ENCODE data around the gene RASL10A. TPM values are rescaled to one million over a fixed set of nuclear protein-coding genes. Genes with fewer than 3 reads are reported as not detected.

The RASL10A gene
- total and polyA plus RNA-seq, 5 donors from 2014 or later: not detected

- peak overlapping the region in 2 of 3 donors; percentile 16 to 84 for H3K27ac Mint-ChIP-seq
- ATAC-seq (ENCODE audit: low read depth in 2 of 2) (no peak), DNase-seq (no peak)
- no peaks in the 10 kb centered on the region for H3K4me1 Mint-ChIP-seq
- Histone ChIP-seq H3K4me3 (ENCODE audit: low read depth, low read length) (no peak overlapping the region), H3K36me3 (ENCODE audit: control insufficient read depth, insufficient read depth, low read length) (peaks cover 82% of the 10 kb centered on the region), H3K9me3 (ENCODE audit: control insufficient read depth in 2 of 2, low read length in 2 of 2) (no peaks in the 10 kb centered on the region), H3K27me3 (ENCODE audit: control insufficient read depth, insufficient read depth, low read length) (no peaks in the 10 kb centered on the region), H3K27ac (ENCODE audit: insufficient read depth, low read length, poor library complexity, severe bottlenecking) (no peak overlapping the region), H3K4me1 (ENCODE audit: control insufficient read depth, insufficient read depth, low read length, poor library complexity, severe bottlenecking) (no peaks in the 10 kb centered on the region)
- H3K36me3 Mint-ChIP-seq: peaks cover 47% of the 10 kb centered on the region
- H3K4me3 Mint-ChIP-seq: no peak overlapping the region
- no peaks in the 10 kb centered on the region for H3K27me3 Mint-ChIP-seq
- H3K9me3 Mint-ChIP-seq: no peaks in the 10 kb centered on the region
These were observed 27.2 kb upstream of the RASL10A start for GRCh38 chr22:29342577-29343312.

- Mint-ChIP-seq H3K36me3 (peaks cover 42% of the 10 kb centered on the region), H3K27me3 (no peaks in the 10 kb centered on the region), H3K4me1 (no peaks in the 10 kb centered on the region), H3K9me3 (no peaks in the 10 kb centered on the region), H3K27ac (no peak overlapping the region), H3K4me3 (no peak overlapping the region)
- Histone ChIP-seq H3K9me3 (ENCODE audit: control insufficient read depth in 2 of 2, low read length in 2 of 2) (no peaks in the 10 kb centered on the region), H3K4me3 (ENCODE audit: low read depth, low read length) (no peak overlapping the region), H3K27ac (ENCODE audit: insufficient read depth, low read length, poor library complexity, severe bottlenecking) (no peak overlapping the region), H3K4me1 (ENCODE audit: control insufficient read depth, insufficient read depth, low read length, poor library complexity, severe bottlenecking) (no peaks in the 10 kb centered on the region), H3K27me3 (ENCODE audit: control insufficient read depth, insufficient read depth, low read length) (no peaks in the 10 kb centered on the region), H3K36me3 (ENCODE audit: control insufficient read depth, insufficient read depth, low read length) (peaks cover 81% of the 10 kb centered on the region)
- no peak for DNase-seq
- no peak for ATAC-seq (ENCODE audit: low read depth in 2 of 2)
These were observed 26.7 kb upstream of the RASL10A start for GRCh38 chr22:29342177-29342576.

GRCh38 chr22:29341849-29342127 lies 26.3 kb upstream of the RASL10A start:
- Histone ChIP-seq H3K27ac (ENCODE audit: insufficient read depth, low read length, poor library complexity, severe bottlenecking) (no peak overlapping the region), H3K4me1 (ENCODE audit: control insufficient read depth, insufficient read depth, low read length, poor library complexity, severe bottlenecking) (no peaks in the 10 kb centered on the region), H3K27me3 (ENCODE audit: control insufficient read depth, insufficient read depth, low read length) (no peaks in the 10 kb centered on the region), H3K9me3 (ENCODE audit: control insufficient read depth in 2 of 2, low read length in 2 of 2) (no peaks in the 10 kb centered on the region), H3K4me3 (ENCODE audit: low read depth, low read length) (no peak overlapping the region), H3K36me3 (ENCODE audit: control insufficient read depth, insufficient read depth, low read length) (peaks cover 82% of the 10 kb centered on the region)
- H3K4me3 Mint-ChIP-seq: peak overlapping the region in 1 of 4 donors; percentile 24
- H3K9me3 Mint-ChIP-seq: no peaks in the 10 kb centered on the region
- no peak for ATAC-seq (ENCODE audit: low read depth in 2 of 2)
- peaks cover 44% of the 10 kb centered on the region for H3K36me3 Mint-ChIP-seq
- H3K27ac Mint-ChIP-seq: no peak overlapping the region
- no peaks in the 10 kb centered on the region for H3K27me3 Mint-ChIP-seq
- H3K4me1 Mint-ChIP-seq: no peaks in the 10 kb centered on the region
- DNase-seq: no peak

- Mint-ChIP-seq H3K27ac (no peak overlapping the region), H3K36me3 (peaks cover 43% of the 10 kb centered on the region), H3K27me3 (no peaks in the 10 kb centered on the region), H3K4me3 (no peak overlapping the region), H3K9me3 (no peaks in the 10 kb centered on the region), H3K4me1 (no peaks in the 10 kb centered on the region)
- no peak overlapping the region for H3K27ac ChIP-seq (ENCODE audit: insufficient read depth, low read length, poor library complexity, severe bottlenecking)
- no peak overlapping the region for H3K4me3 ChIP-seq (ENCODE audit: low read depth, low read length)
- ATAC-seq (ENCODE audit: low read depth in 2 of 2) (no peak), DNase-seq (no peak)
- H3K4me1 ChIP-seq (ENCODE audit: control insufficient read depth, insufficient read depth, low read length, poor library complexity, severe bottlenecking): no peaks in the 10 kb centered on the region
- H3K36me3 ChIP-seq (ENCODE audit: control insufficient read depth, insufficient read depth, low read length): peaks cover 79% of the 10 kb centered on the region
- no peaks in the 10 kb centered on the region for H3K9me3 ChIP-seq (ENCODE audit: control insufficient read depth in 2 of 2, low read length in 2 of 2)
- H3K27me3 ChIP-seq (ENCODE audit: control insufficient read depth, insufficient read depth, low read length): no peaks in the 10 kb centered on the region
These were observed 25.8 kb upstream of the RASL10A start for GRCh38 chr22:29341056-29341848.

- Mint-ChIP-seq H3K36me3 (peaks cover 50% of the 10 kb centered on the region), H3K27me3 (no peaks in the 10 kb centered on the region), H3K9me3 (no peaks in the 10 kb centered on the region), H3K4me3 (no peak overlapping the region), H3K27ac (no peak overlapping the region), H3K4me1 (no peaks in the 10 kb centered on the region)
- H3K36me3 ChIP-seq (ENCODE audit: control insufficient read depth, insufficient read depth, low read length): peaks cover 79% of the 10 kb centered on the region
- H3K27ac ChIP-seq (ENCODE audit: insufficient read depth, low read length, poor library complexity, severe bottlenecking): no peak overlapping the region
- H3K4me1 ChIP-seq (ENCODE audit: control insufficient read depth, insufficient read depth, low read length, poor library complexity, severe bottlenecking): no peaks in the 10 kb centered on the region
- DNase-seq (no peak), ATAC-seq (ENCODE audit: low read depth in 2 of 2) (no peak)
- no peaks in the 10 kb centered on the region for H3K27me3 ChIP-seq (ENCODE audit: control insufficient read depth, insufficient read depth, low read length)
- H3K4me3 ChIP-seq (ENCODE audit: low read depth, low read length): no peak overlapping the region
- H3K9me3 ChIP-seq (ENCODE audit: control insufficient read depth in 2 of 2, low read length in 2 of 2): no peaks in the 10 kb centered on the region
These were observed 25.1 kb upstream of the RASL10A start for GRCh38 chr22:29340566-29340965.

GRCh38 chr22:29339381-29340235 lies 24.1 kb upstream of the RASL10A start:
- Histone ChIP-seq H3K27ac (ENCODE audit: insufficient read depth, low read length, poor library complexity, severe bottlenecking) (no peak overlapping the region), H3K9me3 (ENCODE audit: control insufficient read depth in 2 of 2, low read length in 2 of 2) (no peaks in the 10 kb centered on the region), H3K27me3 (ENCODE audit: control insufficient read depth, insufficient read depth, low read length) (no peaks in the 10 kb centered on the region), H3K4me1 (ENCODE audit: control insufficient read depth, insufficient read depth, low read length, poor library complexity, severe bottlenecking) (no peaks in the 10 kb centered on the region), H3K4me3 (ENCODE audit: low read depth, low read length) (no peak overlapping the region), H3K36me3 (ENCODE audit: control insufficient read depth, insufficient read depth, low read length) (peaks cover 86% of the 10 kb centered on the region)
- H3K27ac Mint-ChIP-seq: peak overlapping the region in 2 of 3 donors; percentile 38 to 62
- no peaks in the 10 kb centered on the region for H3K27me3 Mint-ChIP-seq
- H3K9me3 Mint-ChIP-seq: no peaks in the 10 kb centered on the region
- no peak overlapping the region for H3K4me3 Mint-ChIP-seq
- ATAC-seq (ENCODE audit: low read depth in 2 of 2) (no peak), DNase-seq (no peak)
- no peaks in the 10 kb centered on the region for H3K4me1 Mint-ChIP-seq
- peaks cover 59% of the 10 kb centered on the region for H3K36me3 Mint-ChIP-seq

- H3K27ac ChIP-seq (ENCODE audit: insufficient read depth, low read length, poor library complexity, severe bottlenecking): no peak overlapping the region
- H3K27ac Mint-ChIP-seq: peak overlapping the region in 2 of 3 donors; percentile 52 to 62
- H3K4me3 ChIP-seq (ENCODE audit: low read depth, low read length): no peak overlapping the region
- no peaks in the 10 kb centered on the region for H3K4me1 ChIP-seq (ENCODE audit: control insufficient read depth, insufficient read depth, low read length, poor library complexity, severe bottlenecking)
- H3K27me3 Mint-ChIP-seq: no peaks in the 10 kb centered on the region
- no peaks in the 10 kb centered on the region for H3K9me3 ChIP-seq (ENCODE audit: control insufficient read depth in 2 of 2, low read length in 2 of 2)
- H3K4me1 Mint-ChIP-seq: no peaks in the 10 kb centered on the region
- no peaks in the 10 kb centered on the region for H3K9me3 Mint-ChIP-seq
- DNase-seq (no peak), ATAC-seq (ENCODE audit: low read depth in 2 of 2) (no peak)
- no peaks in the 10 kb centered on the region for H3K27me3 ChIP-seq (ENCODE audit: control insufficient read depth, insufficient read depth, low read length)
- peaks cover 85% of the 10 kb centered on the region for H3K36me3 ChIP-seq (ENCODE audit: control insufficient read depth, insufficient read depth, low read length)
- peaks cover 57% of the 10 kb centered on the region for H3K36me3 Mint-ChIP-seq
- H3K4me3 Mint-ChIP-seq: no peak overlapping the region
These were observed 22.9 kb upstream of the RASL10A start for GRCh38 chr22:29338398-29338797.
